C4-2B (cell line): ENCODE data around the gene CACNA1B.

Experiments used
- CTCF ChIP-seq: fragments of 450-650 bp; conservative IDR thresholded peaks from 2 replicates; pipeline ENCODE4 v1.5.1; 2017; ENCODE audit warnings: mild to moderate bottlenecking
- ZFX ChIP-seq: fragments of 450-650 bp; IDR thresholded peaks from 2 replicates; pipeline ENCODE4 v1.6.1; 2017

- TF ChIP-seq CTCF (no peak), ZFX (no peak)
Observed at GRCh38 chr9:138116521-138116920, 238.9 kb downstream of the CACNA1B start.
